ENCODE measurements around the gene GLG1.

- TF ChIP-seq REST (IDR thresholded peaks at IDR 0.05; ENCODE audit: insufficient read depth in 1 of 2, low read depth in 2 of 2, low read length in 2 of 2) (no peak), POLR2AphosphoS5 (IDR thresholded peaks at IDR 0.05; ENCODE audit: low read depth, low read length) (no peak), SIN3A (IDR thresholded peaks at IDR 0.05; ENCODE audit: borderline replicate concordance, insufficient read depth, low read length) (no peak), TAF1 (IDR thresholded peaks at IDR 0.05; ENCODE audit: borderline replicate concordance, insufficient read depth, low read length) (no peak)
Measured at GRCh38 chr16:74472010-74472409, 134.9 kb downstream of the GLG1 start.

Measured in PFSK-1 (cell line).